SK-N-SH (cell line): ENCODE measurements around the gene TFB1M. TPM values are rescaled to one million over a fixed set of nuclear protein-coding genes. Genes with fewer than 3 reads are reported as not detected.
A peak's percentile ranks its signal among the peaks of the same experiment; 100 is the strongest.

Experiments
- CTCF ChIA-PET: fragments of 300-600, 350-600 bp; formaldehyde crosslinking; extraction: SDS; loops from one replicate; lab custom pipeline; 2021; lab: Yijun Ruan, JAX
- POLR2A ChIA-PET: fragments of 350-600 bp; sonication (Branson Sonifier 250); formaldehyde crosslinking; extraction: SDS; loops from one replicate; lab custom pipeline; 2020; ENCODE audit warnings: antibody characterized with exemption, inconsistent platforms; lab: Yijun Ruan, JAX
- DNase-seq: peaks from one replicate; pipeline ENCODE4 v3.0.0; 2012
- H2AFZ ChIP-seq: fragments of 200-600 bp; sonication (generic); 2 replicates; pipeline ENCODE4 v1.8.1; 2016; ENCODE audit warnings: antibody characterized with exemption, mild to moderate bottlenecking, low read depth
- H3F3A ChIP-seq: fragments of 200-600 bp; sonication (generic); replicated peaks from 2 replicates; pipeline ENCODE3; 2016; ENCODE audit warnings: antibody characterized with exemption, mild to moderate bottlenecking; ENCODE audit not compliant: insufficient read depth
- H3K27ac ChIP-seq, 2 experiments: fragments of 200-500 bp in 1 of 2; fragments of 200-600 bp in 1 of 2; sonication (Bioruptor generic) in 1 of 2; sonication (generic), shearing (Covaris generic) in 1 of 2; 2 replicates each; pipeline versions ENCODE4 v1.5.1 to v1.6.1; 2014 to 2016; ENCODE audit warnings: low read depth in 2 of 2, inconsistent platforms in 1 of 2, low read length in 1 of 2, mild to moderate bottlenecking in 1 of 2, mixed read lengths in 1 of 2
- H3K27me3 ChIP-seq: fragments of 200-600 bp; sonication (generic), shearing (Covaris generic); 2 replicates; pipeline ENCODE4 v1.6.1; 2016; ENCODE audit warnings: mixed run types; ENCODE audit not compliant: insufficient read depth
- H3K36me3 ChIP-seq, 2 experiments: fragments of 200-500 bp in 1 of 2; fragments of 200-600 bp in 1 of 2; sonication (Bioruptor generic) in 1 of 2; sonication (generic) in 1 of 2; replicated peaks in 1 of 2; 2 replicates each; pipeline versions ENCODE3 to v1.5.1; 2014 to 2016; ENCODE audit warnings: low read length in 1 of 2, mild to moderate bottlenecking in 1 of 2; ENCODE audit not compliant: insufficient read depth in 2 of 2, control insufficient read depth in 1 of 2
- H3K4me1 ChIP-seq, 2 experiments: fragments of 200-500 bp in 1 of 2; fragments of 200-600 bp in 1 of 2; sonication (Bioruptor generic) in 1 of 2; sonication (generic), shearing (Covaris generic) in 1 of 2; 2 replicates each; pipeline versions ENCODE4 v1.5.1 to v1.6.1; 2014 to 2016; ENCODE audit warnings: low read depth in 1 of 2, low read length in 1 of 2, mixed run types in 1 of 2; ENCODE audit not compliant: insufficient read depth in 2 of 2, control insufficient read depth in 1 of 2
- H3K4me2 ChIP-seq: fragments of 200-600 bp; sonication (generic), shearing (Covaris generic); 2 replicates; pipeline ENCODE4 v1.6.1; 2017; ENCODE audit warnings: mixed run types
- H3K4me3 ChIP-seq, 2 experiments: fragments of 200-500 bp in 1 of 2; fragments of 200-600 bp in 1 of 2; sonication (Bioruptor generic) in 1 of 2; sonication (generic), shearing (Covaris generic) in 1 of 2; 2 replicates each; pipeline versions ENCODE4 v1.5.1 to v1.8.1; 2014 to 2016; ENCODE audit warnings: low read depth in 2 of 2, inconsistent platforms in 1 of 2, low read length in 1 of 2, mild to moderate bottlenecking in 1 of 2, mixed read lengths in 1 of 2, moderate library complexity in 1 of 2
- H3K79me2 ChIP-seq: fragments of 200-600 bp; sonication (generic); 2 replicates; pipeline ENCODE4 v1.8.1; 2017; ENCODE audit warnings: mild to moderate bottlenecking; ENCODE audit not compliant: insufficient read depth
- H3K9ac ChIP-seq: fragments of 200-600 bp; sonication (generic); 2 replicates; pipeline ENCODE4 v1.6.1; 2017; ENCODE audit warnings: mixed run types
- H3K9me2 ChIP-seq: fragments of 200-600 bp; sonication (generic); 2 replicates; pipeline ENCODE4 v1.6.1; 2017; ENCODE audit warnings: mixed run types
- H3K9me3 ChIP-seq: fragments of 200-600 bp; sonication (generic); 2 replicates; pipeline ENCODE4 v1.6.1; 2017; ENCODE audit warnings: mixed run types, mild to moderate bottlenecking, moderate library complexity
- H4K20me1 ChIP-seq: fragments of 200-600 bp; sonication (generic); 2 replicates; pipeline ENCODE4 v1.6.1; 2017; ENCODE audit warnings: mild to moderate bottlenecking, mixed run types; ENCODE audit not compliant: insufficient read depth
- CTCF ChIP-seq: fragments of 200-600 bp; sonication (generic); IDR thresholded peaks from 2 replicates; pipeline ENCODE4 v1.6.1; 2017; ENCODE audit warnings: antibody characterized with exemption, mild to moderate bottlenecking, moderate library complexity
- ELF1 ChIP-seq: IDR thresholded peaks from 2 replicates; pipeline ENCODE4 v1.4.0; 2012
- FOXM1 ChIP-seq: IDR thresholded peaks from 2 replicates; pipeline ENCODE4 v1.4.0; 2012; ENCODE audit warnings: low read depth, mild to moderate bottlenecking
- JUND ChIP-seq: IDR thresholded peaks from 2 replicates; pipeline ENCODE4 v1.4.0; 2012
- MAX ChIP-seq: IDR thresholded peaks from 2 replicates; pipeline ENCODE4 v1.4.0; 2012; ENCODE audit warnings: low read depth
- RAD21 ChIP-seq: IDR thresholded peaks from 2 replicates; pipeline ENCODE4 v1.6.1; 2012; ENCODE audit warnings: mild to moderate bottlenecking, low read length
- RCOR1 ChIP-seq: fragments of 150-350 bp; IDR thresholded peaks from 2 replicates; pipeline ENCODE4 v1.6.1; 2017; ENCODE audit warnings: antibody characterized with exemption, low read length
- REST ChIP-seq: IDR thresholded peaks from 2 replicates; pipeline ENCODE4 v1.6.1; 2012; ENCODE audit warnings: mild to moderate bottlenecking, low read depth, low read length, moderate library complexity
- RFX5 ChIP-seq: IDR thresholded peaks from 2 replicates; pipeline ENCODE4 v1.6.1; 2012; ENCODE audit warnings: mild to moderate bottlenecking, improper control_type of control experiment, low read length
- SMC3 ChIP-seq: IDR thresholded peaks from 2 replicates; pipeline ENCODE4 v1.6.1; 2012; ENCODE audit warnings: low read depth, low read length, improper control_type of control experiment
- TCF12 ChIP-seq: IDR thresholded peaks from 2 replicates; pipeline ENCODE4 v1.4.0; 2012
- YY1 ChIP-seq: IDR thresholded peaks from 2 replicates; pipeline ENCODE4 v1.4.0; 2012; ENCODE audit warnings: low read depth, mild to moderate bottlenecking
- WGBS: methylation state at CpG from one replicate; pipeline ENCODE4 v1.1.6; 2017; ENCODE audit warnings: low lambda C conversion rate; 5-methylcytosine and 5-hydroxymethylcytosine counted together
- polyA plus RNA-seq, 3 experiments: library from polyadenylated mRNA; depleted of rRNA; stranded (reverse); fragments of >200 nt; gene quantifications; 2 replicates each; pipeline ENCODE4 v1.2.3, GENCODE V29; 2012

TFB1M gene
- polyA plus RNA-seq, 1 of the 3 experiments (the other 2 are of a cell fraction): 28.4 TPM

GRCh38 chr6:155250701-155251381, 63.4 kb downstream of the TFB1M start:
- WGBS: 92% methylated on average over 9 of the region's 10 CpGs
- no peak overlapping the region for H3K4me2 ChIP-seq
- peaks cover 38 to 54% of the 10 kb centered on the region in 2 experiments for H3K36me3 ChIP-seq
- no peak overlapping the region; a peak in 1 of 4 replicates for H3K27ac ChIP-seq
- peaks cover 10% of the 10 kb centered on the region for H3F3A ChIP-seq
- no peak overlapping the region for H3K9ac ChIP-seq
- no peaks in the 10 kb centered on the region for H4K20me1 ChIP-seq
- no peaks in the 10 kb centered on the region for H3K9me3 ChIP-seq
- peaks cover 0 to 3% of the 10 kb centered on the region in 2 experiments; a peak in 3 of 4 replicates for H3K4me1 ChIP-seq
- H2AFZ ChIP-seq: no peak overlapping the region
- no peak for TF ChIP-seq ELF1
- ChIA-PET POLR2A (no interaction called here), CTCF (interaction anchor here (0.8 to 4.7 kb wide), 8 partner anchors 9 to 383 kb away, joined by 3 to 28 read pairs (median 3); no protein-coding TSS in a partner anchor)
- no peak for DNase-seq
- H3K27me3 ChIP-seq: no peaks in the 10 kb centered on the region
- no peaks in the 10 kb centered on the region for H3K9me2 ChIP-seq
- no peaks in the 10 kb centered on the region for H3K79me2 ChIP-seq
- no peak overlapping the region for H3K4me3 ChIP-seq

GRCh38 chr6:155248008-155249001, 66.0 kb downstream of the TFB1M start:
- ChIA-PET CTCF (interaction anchor here (0.8 to 4.9 kb wide), 18 partner anchors 11 to 574 kb away, joined by 3 to 44 read pairs (median 4); partner anchors contain the start of gene CLDN20), POLR2A (no interaction called here)
- Histone ChIP-seq H3K9me3 (no peaks in the 10 kb centered on the region), H3K36me3 (peaks cover 32 to 40% of the 10 kb centered on the region in 2 experiments), H3K9me2 (no peaks in the 10 kb centered on the region), H4K20me1 (no peaks in the 10 kb centered on the region), H3F3A (peaks cover 4% of the 10 kb centered on the region), H3K9ac (no peak overlapping the region), H3K79me2 (no peaks in the 10 kb centered on the region), H3K4me2 (no peak overlapping the region), H3K4me1 (peaks cover 0 to 3% of the 10 kb centered on the region in 2 experiments; a peak in 3 of 4 replicates), H3K4me3 (no peak overlapping the region), H3K27me3 (no peaks in the 10 kb centered on the region), H3K27ac (peak overlapping the region; percentile 50 to 57), H2AFZ (no peak overlapping the region)
- 88% methylated on average over 21 of the region's 30 CpGs for WGBS
- TF ChIP-seq REST: no peak
- TF ChIP-seq TCF12: no peak
- TF ChIP-seq YY1: no peak
- TF ChIP-seq RFX5: no peak
- TF ChIP-seq MAX: no peak
- TF ChIP-seq RAD21: peak; percentile 75
- TF ChIP-seq SMC3: peak; percentile 77
- TF ChIP-seq JUND: no peak
- TF ChIP-seq RCOR1: no peak
- TF ChIP-seq ELF1: no peak
- TF ChIP-seq CTCF: peak; percentile 76
- TF ChIP-seq FOXM1: no peak
- DNase-seq: peak; percentile 65
